ENCODE measurements around the gene TAS2R60. TPM values are rescaled to one million over a fixed set of nuclear protein-coding genes. Genes with fewer than 3 reads are reported as not detected.
"Not testable (repeated sequence)": the region's sequence is repeated elsewhere in the genome, so short reads cannot be mapped to it uniquely, and the experiment has no call there.

TAS2R60 gene
- total RNA-seq, 4 donors from 2014 or later, result 0.40 TPM; not detected in 3

DNA sequence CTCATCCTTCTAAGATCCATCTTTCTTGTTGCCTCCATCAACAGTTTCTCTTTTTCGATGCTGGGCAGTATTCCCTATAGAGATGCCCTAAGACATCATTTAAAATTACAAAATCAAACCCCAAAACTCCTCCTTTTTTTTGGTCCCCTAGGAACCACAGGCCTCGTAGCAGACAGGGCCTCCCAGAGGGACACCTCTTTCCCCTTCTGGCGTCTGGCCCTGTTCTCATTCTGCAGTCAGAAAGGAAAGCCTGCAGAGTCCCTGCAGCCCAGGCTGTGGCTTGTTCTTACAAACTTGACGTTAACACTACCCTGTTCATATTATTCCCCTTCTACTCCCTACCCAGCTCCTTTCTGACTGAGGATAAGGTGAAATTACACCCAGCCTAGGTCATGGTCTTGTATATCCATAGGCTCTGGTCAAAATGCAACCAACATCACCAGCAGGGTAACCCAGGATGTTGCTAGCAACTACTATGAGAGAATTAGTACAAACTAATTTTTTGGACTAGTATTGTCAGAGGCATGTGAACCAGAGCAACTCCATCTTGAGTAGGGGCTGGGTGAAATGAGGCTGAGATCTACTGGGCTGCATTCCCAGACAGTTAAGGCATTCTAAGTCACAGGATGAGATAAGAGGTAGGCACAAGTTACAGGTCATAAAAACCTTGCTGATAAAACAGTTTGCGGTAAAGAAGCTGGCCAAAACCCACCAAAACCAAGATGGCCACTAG, 31.1 kb upstream of the TAS2R60 start:
- no peak overlapping the region for H3K4me3 ChIP-seq
- WGBS, 2 donors (ENCODE audit: low coverage in 1 of 2), result 56 to 88% methylated on average over 3 to 4 of the region's 5 CpGs
- H3K27ac ChIP-seq, result no peak overlapping the region
- H3K4me1 ChIP-seq, result peaks cover 0 to 33% (median 12%) of the 10 kb centered on the region in 3 donors
- H3K9me3 ChIP-seq, result no peaks in the 10 kb centered on the region
- no peak for ATAC-seq
- TF ChIP-seq POLR2AphosphoS5 (IDR thresholded peaks at IDR 0.05) (no peak), EP300 (IDR thresholded peaks at IDR 0.05) (no peak), POLR2A (IDR thresholded peaks at IDR 0.05) (no peak)
- TF ChIP-seq, protein P1, sequence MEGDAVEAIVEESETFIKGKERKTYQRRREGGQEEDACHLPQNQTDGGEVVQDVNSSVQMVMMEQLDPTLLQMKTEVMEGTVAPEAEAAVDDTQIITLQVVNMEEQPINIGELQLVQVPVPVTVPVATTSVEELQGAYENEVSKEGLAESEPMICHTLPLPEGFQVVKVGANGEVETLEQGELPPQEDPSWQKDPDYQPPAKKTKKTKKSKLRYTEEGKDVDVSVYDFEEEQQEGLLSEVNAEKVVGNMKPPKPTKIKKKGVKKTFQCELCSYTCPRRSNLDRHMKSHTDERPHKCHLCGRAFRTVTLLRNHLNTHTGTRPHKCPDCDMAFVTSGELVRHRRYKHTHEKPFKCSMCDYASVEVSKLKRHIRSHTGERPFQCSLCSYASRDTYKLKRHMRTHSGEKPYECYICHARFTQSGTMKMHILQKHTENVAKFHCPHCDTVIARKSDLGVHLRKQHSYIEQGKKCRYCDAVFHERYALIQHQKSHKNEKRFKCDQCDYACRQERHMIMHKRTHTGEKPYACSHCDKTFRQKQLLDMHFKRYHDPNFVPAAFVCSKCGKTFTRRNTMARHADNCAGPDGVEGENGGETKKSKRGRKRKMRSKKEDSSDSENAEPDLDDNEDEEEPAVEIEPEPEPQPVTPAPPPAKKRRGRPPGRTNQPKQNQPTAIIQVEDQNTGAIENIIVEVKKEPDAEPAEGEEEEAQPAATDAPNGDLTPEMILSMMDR (IDR thresholded peaks at IDR 0.05), result no peak
- no peaks in the 10 kb centered on the region for H3K36me3 ChIP-seq
- peaks cover 12% of the 10 kb centered on the region for H3K27me3 ChIP-seq

DNA sequence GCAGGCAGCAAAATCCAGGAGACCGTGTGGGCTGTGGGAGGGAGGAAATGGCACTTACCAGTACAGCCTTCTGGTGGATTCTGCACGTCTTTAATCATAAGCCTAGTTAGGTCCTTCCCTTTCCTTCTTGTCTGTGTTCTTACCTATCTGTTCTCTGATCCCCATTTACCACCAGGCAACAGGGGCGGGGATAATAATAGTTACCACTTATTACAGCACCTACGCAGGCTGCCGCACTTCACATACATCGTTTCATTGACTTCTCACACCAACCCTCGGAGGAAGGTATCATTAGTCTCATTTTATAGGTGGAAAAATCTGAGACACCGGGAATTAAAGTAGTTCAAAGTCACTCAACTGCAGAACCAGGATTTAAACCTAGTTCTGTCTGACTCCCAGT, 30.1 kb upstream of the TAS2R60 start:
- TF ChIP-seq POLR2AphosphoS5 (IDR thresholded peaks at IDR 0.05) (no peak), POLR2A (IDR thresholded peaks at IDR 0.05) (no peak), EP300 (IDR thresholded peaks at IDR 0.05) (no peak)
- TF ChIP-seq, protein P1 (IDR thresholded peaks at IDR 0.05), result no peak

DNA sequence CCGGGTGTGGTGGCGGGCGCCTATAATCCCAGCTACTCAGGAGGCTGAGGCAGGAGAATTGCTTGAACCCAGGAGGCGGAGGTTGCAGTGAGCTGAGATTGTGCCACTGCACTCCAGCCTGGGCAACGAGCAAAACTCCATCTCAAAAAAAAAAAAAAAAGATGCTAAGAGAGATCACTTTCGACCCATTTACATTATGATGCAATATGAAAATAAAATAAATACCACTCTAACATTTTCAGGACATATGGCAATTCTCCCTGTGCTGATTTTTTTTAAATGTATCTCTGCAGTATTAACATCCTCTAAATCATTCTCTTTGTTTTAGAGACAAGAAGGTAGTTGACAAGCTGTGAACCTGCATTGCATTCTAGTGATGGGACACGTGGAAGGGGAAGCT, 28.0 kb upstream of the TAS2R60 start:
- WGBS, 2 donors (ENCODE audit: low coverage in 1 of 2), result 84 to 93% methylated on average over 7 of the region's 7 CpGs
- not testable (repeated sequence) for H3K27ac ChIP-seq

More for the DNA sequence above, 30.1 kb upstream of the TAS2R60 start:
- H3K27me3 ChIP-seq, result peaks cover 12% of the 10 kb centered on the region
- H3K36me3 ChIP-seq, result no peaks in the 10 kb centered on the region
- H3K4me1 ChIP-seq, result peaks cover 0 to 24% (median 6%) of the 10 kb centered on the region in 3 donors
- H3K4me3 ChIP-seq, result no peak overlapping the region
- H3K27ac ChIP-seq, result no peak overlapping the region
- H3K9me3 ChIP-seq, result no peaks in the 10 kb centered on the region
- ATAC-seq, result no peak
- WGBS, 2 donors (ENCODE audit: low coverage in 1 of 2), result 89% methylated on average over 8 of the region's 8 CpGs

GRCh38 chr7:143415742-143416397, 27.4 kb upstream of the TAS2R60 start:
- Histone ChIP-seq H3K27ac (no peak overlapping the region), H3K36me3 (no peaks in the 10 kb centered on the region), H3K4me3 (no peak overlapping the region), H3K4me1 (peaks cover 0 to 9% (median 0%) of the 10 kb centered on the region in 3 donors), H3K27me3 (peaks cover 8% of the 10 kb centered on the region), H3K9me3 (no peaks in the 10 kb centered on the region)
- ATAC-seq, result no peak
- 0 to 73% methylated on average over 1 to 8 of the region's 8 CpGs for WGBS, 2 donors (ENCODE audit: low coverage in 1 of 2)
- TF ChIP-seq, protein P1 (IDR thresholded peaks at IDR 0.05), result no peak
- TF ChIP-seq EP300 (IDR thresholded peaks at IDR 0.05), result no peak
- no peak for TF ChIP-seq POLR2A (IDR thresholded peaks at IDR 0.05)
- TF ChIP-seq POLR2AphosphoS5 (IDR thresholded peaks at IDR 0.05), result no peak

More for the DNA sequence above, 28.0 kb upstream of the TAS2R60 start:
- not testable (repeated sequence) for H3K36me3 ChIP-seq, H3K9me3 ChIP-seq, H3K4me3 ChIP-seq, ATAC-seq, H3K4me1 ChIP-seq, H3K27me3 ChIP-seq

DNA sequence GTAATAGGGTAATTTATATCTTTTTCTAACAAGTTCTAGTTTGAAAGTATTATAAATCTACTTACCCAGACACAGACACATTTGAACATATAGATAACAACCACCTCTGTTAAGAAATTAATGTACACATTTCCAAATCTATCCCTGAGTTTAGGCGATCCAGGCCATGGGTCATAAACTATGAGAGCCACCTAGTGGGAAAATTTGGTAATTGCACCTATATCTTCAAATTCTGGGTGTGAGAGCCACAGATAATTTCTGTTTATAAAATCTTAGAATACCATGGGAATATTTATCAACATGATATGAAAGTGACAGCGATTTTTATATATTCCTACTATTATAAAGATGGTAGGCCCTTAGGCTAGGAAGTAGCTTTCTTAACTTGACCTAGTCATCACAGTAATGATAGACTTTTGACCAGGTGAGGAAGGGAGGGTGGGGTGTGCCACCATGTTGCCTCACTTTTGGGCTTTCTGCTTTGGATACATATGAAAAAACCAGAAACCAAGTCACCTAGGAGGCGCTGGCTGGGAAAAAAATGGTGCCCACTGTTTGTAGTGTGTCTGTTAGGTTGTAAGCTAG, 26.6 kb upstream of the TAS2R60 start:
- H3K27ac ChIP-seq, result no peak overlapping the region
- TF ChIP-seq EP300 (IDR thresholded peaks at IDR 0.05), result no peak
- TF ChIP-seq POLR2A (IDR thresholded peaks at IDR 0.05), result no peak
- TF ChIP-seq, protein P1 (IDR thresholded peaks at IDR 0.05), result peak; percentile 71 to 86 (median 78)
- H3K36me3 ChIP-seq, result no peaks in the 10 kb centered on the region
- H3K4me3 ChIP-seq, result no peak overlapping the region
- ATAC-seq, result peak; percentile 31
- H3K4me1 ChIP-seq, result peaks cover 0 to 3% (median 0%) of the 10 kb centered on the region in 3 donors
- peaks cover 8% of the 10 kb centered on the region for H3K27me3 ChIP-seq
- no peaks in the 10 kb centered on the region for H3K9me3 ChIP-seq
- WGBS, 2 donors (ENCODE audit: low coverage in 1 of 2), result 2 to 3% methylated on average over 3 of the region's 3 CpGs

All from gastroesophageal sphincter (tissue), 4 donors.